HG02970 (cell line): ENCODE measurements around the gene RIOK2.
"Not testable (repeated sequence)": the region's sequence is repeated elsewhere in the genome, so short reads cannot be mapped to it uniquely, and the experiment has no call there.

Experiments used
- ATAC-seq: cut with Tn5 transposase; IDR thresholded peaks from one replicate; pipeline ENCODE4 v1.9.1; 2021; ENCODE audit warnings: mild to moderate bottlenecking, moderate library complexity, moderate number of reproducible peaks; ENCODE audit not compliant: unreplicated experiment, low FRiP score

The RIOK2 gene

DNA sequence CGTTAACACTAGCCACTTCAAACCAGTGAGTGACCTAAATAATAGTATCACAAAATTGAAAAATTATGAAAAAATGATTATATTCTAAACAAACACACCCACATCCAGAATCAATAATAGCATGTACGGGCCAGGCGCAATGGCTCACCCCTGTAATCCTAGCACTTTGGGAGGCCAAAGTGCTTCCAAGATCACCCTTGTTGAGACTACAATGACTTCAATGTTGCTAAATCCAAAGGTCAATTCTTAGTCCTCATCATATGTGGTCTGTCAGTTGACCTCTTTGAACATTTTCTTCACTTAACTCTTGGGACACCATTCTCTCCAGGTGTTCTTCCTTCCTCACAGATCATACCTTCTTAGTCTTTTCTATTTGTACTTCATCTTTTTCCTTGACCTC lies 11.3 kb downstream of the RIOK2 start:
- no peak for ATAC-seq

DNA sequence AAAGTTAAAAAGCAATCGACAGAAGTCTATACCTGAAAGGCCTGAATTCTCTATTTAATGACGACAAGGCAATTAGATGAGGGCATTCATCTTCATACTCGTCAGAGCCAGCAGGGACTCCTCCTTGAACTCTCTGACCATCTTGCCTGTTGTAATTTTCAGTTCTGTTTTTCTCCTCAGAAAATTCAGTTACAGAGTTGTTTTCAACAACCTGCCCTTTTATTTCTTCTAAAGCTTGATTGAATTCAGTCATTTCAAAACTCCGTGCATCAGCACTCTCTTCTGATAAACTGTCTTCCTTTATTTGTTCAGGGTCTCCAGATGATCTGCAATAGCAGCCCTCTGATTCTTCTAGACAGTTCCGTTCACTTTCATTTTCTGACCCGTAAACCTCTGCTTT lies 15.6 kb downstream of the RIOK2 start:
- ATAC-seq = no peak

DNA sequence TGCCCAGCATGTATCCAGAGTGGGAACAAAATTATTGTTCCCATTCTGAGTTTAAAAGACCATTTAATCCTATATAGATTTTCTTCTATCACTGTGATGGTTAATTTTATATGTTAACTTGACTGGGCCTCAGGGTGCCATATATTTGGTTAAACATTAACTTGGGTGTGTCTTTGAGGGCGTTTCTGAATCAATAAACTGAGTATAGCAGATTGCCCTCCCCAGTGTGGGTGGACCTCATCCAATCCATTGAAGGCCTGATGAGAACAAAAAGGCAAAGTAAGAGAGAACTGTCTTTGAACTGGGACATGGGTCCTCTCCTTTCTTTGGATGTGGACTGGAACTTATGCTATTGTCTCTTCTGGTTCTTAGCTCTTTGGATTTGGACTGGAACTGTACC lies 17.3 kb downstream of the RIOK2 start:
- no peak for ATAC-seq

DNA sequence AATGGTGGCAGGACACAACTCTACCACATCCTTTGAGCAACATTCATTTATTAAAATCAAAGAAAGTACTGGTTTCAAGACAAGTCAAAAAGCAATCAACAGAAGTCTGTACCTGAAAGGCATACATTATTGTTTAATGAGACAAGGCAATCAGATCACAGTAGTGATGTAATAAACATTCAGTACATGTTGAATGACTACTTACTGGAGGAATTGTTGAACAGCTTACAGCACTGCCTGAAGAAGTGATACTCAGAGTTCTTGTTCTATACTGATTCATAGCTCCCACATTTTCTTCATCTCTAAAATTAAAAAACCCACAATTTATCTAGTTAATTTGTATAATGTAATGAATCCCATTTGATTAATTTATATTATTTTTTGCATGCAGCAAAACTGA lies 18.2 kb downstream of the RIOK2 start:
- ATAC-seq = no peak

DNA sequence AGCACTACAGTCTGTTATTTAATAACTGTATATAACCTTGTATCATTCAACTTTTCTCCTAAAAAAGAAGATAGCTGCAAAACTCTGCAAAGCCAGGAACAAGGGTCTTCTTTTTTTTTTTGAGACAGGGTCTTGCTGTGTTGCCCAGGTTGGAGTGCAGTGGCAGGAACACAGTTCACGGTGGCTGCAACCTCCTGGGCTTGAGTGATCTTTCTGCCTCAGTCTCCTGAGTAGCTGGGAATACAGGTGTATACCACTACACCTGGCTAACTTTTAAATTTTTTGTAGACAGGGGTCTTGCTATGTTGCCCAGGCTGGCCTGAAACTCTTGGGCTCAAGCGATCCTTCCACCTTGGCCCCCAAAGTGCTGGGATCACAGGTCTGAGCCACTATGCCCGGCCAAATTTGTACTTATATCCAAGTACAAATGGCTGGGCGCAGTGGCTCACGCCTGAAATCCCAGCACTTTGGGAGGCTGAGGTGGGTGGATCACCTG lies 19.2 kb downstream of the RIOK2 start:
- no peak for ATAC-seq

DNA sequence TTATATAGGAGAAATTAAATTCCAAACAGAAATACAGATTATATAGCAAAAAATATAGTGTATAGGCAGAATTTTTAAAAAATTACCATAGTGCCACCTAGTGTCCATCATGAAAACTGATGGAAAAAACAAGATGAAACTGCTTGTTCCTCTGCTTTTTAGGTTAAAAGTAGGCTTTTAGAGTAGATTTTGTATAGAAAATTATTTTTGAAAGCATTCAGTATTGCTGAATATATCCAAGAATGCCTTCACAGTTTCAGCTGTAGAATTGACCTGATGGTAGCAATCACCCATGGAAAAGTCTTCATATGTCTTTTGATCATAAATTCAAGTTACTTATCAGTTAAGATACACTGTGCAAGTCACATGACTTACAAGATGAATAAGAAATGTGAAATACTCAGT lies 19.7 kb downstream of the RIOK2 start:
- no peak for ATAC-seq

DNA sequence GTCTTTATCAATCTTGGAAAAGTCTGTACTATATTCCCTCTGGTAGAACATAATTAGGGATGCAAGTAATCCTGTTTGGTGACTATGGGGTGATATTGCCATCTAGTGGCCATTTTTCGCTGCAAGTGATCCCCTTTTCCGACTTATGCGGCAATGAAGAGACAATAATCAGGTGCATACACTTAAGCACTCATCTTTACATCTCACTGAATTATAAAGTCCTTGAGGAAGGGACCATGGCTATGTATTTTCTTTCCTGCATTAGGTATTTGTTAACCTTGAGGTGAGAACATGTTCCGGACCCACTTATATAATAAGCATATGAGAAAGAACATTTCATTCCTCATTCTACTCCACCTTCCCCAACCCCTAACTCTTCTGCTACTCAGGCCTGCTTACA lies 21.0 kb downstream of the RIOK2 start:
- ATAC-seq = no peak

DNA sequence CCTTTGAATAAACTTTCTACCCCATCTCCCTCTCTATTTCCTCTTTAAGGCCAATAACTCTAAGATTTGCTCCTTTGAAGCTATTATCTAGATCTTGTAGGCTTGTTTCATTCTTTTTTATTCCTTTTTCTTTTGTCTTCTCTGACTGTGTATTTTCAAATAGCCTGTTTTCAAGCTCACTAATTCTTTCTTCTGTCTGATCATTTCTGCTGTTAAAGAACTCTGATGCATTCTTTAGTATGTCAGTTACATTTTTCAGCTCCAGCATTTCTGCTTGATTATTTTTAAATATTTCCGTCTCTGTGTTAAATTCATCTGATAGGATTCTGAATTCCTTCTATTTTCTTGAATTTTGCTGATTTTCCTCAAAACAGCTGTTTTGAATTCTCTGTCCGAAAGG lies 25.4 kb downstream of the RIOK2 start:
- no peak for ATAC-seq

DNA sequence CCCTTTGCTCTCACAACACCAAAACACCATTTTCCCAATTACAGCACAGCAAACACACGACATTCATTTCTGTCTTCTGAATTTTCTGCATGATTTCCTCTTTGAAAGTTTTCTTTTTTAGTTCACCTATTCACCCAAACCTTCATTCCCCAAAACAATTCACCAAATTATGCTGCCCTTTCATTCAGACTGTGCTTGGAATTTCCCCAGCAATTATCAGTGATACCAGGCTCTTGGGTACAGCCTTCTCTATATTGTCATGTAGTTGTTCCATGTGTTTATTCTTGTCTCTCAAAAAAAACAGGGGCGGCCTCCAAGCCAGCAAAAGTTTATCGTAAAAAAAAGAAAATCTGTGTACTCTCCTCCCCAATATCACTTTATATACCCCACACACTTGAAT lies 31.7 kb downstream of the RIOK2 start:
- ATAC-seq = no peak

GRCh38 chr5:97150401-97150800 lies 32.6 kb downstream of the RIOK2 start:
- ATAC-seq = no peak

GRCh38 chr5:97149709-97150108 lies 33.3 kb downstream of the RIOK2 start:
- no peak for ATAC-seq

DNA sequence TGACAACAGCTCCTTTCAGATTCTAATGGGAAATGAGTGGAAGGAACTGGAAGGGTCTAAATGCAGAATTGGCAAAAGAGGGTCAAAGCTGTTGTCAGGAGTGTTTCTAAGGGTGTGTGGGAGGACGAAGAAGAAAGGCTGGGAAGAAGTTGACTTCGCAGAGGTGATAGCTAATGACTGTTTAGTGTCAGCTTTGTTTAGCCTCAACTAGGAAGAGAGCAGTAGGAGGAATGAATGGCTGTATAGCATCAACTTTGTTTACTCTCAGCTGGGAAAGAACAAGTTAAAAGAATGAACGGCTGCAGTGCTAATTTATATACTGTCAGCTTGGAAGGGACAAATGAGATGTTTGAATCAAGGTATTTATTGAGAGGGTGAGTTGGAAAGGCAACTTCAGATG lies 34.8 kb downstream of the RIOK2 start:
- no peak for ATAC-seq

DNA sequence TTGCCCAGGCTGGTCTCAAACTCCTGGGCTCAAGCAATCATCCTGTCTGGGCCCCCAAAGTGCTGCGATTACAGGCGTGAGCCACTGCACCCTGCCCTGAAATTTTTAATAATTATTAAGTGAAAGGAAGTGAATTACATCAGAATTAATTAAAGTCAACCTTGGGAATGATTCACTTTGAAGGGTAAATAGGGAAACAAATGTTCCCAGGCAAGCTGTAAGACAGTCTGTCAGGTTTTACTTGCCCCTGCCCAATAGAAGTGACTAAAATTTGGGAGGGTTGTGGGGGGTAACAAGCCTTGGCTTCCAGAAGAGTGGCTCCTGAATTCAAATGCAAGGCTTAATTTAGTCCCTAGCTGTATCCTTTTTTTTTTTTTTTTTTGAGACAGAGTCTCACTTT lies 39.3 kb downstream of the RIOK2 start:
- no peak for ATAC-seq

DNA sequence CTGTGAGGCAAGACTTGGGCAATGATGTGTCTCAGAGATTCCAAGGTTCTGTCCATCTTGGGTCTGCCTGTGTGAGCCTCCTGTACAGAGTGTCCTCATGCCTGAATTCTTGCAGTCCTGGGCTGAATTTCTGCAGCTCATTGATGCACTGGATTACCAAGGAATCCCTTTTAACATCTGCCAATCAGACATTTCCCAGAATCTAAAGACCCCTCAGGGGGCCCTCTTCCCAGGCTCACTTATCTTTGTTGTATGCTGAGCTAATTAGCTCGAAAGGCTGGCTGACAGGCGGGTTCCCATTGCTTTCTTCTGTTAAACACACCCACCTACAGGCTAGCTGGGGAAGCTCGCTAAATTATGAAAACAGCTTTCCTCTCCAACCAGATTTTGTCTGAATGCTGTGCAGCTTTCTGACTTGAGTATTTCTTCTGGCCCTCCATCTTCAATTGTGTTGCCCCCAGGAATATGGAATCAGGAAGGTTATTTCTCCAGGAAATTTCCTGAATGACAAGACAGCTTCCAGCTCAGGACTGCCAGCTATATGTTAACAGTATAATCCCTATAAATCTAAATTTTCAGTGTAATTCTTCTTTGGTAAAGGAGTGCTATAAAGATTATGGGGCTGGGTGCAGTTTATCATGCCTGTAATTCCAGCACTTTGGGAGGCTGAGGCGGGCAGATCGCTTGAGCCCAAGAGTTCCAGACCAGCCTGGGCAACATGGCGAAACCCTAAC lies 40.4 kb downstream of the RIOK2 start, which contains the start of gene LIX1:
LIX1 (minus strand) TSS at position 91 of the 734 bp plus-strand sequence; CDS start at position 56, 35 bp downstream.
- ATAC-seq = no peak

- no peak for ATAC-seq
Observed at GRCh38 chr5:97141539-97141938, 41.5 kb downstream of the RIOK2 start.

DNA sequence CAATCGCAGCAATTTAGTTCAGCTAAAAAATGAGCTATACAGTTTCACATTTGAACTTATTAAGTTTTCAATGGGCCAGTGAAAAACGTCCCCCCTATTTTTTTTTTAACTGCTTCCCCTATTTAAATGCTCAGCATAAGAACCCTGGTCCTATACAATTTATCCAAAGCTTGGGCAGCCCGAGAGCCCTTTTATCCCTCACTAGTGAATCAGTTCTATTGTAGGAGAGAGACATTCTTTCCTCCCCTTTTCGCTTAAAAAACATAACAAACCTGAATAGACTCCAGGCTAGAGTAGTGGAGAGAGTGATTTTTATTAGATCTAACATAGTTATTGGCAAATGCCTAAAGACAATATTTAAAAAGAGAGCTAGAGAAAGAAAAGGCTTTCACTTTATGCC lies 42.0 kb downstream of the RIOK2 start:
- ATAC-seq = no peak

- not testable (repeated sequence) for ATAC-seq
Observed at GRCh38 chr5:97140250-97140649, 42.8 kb downstream of the RIOK2 start.

DNA sequence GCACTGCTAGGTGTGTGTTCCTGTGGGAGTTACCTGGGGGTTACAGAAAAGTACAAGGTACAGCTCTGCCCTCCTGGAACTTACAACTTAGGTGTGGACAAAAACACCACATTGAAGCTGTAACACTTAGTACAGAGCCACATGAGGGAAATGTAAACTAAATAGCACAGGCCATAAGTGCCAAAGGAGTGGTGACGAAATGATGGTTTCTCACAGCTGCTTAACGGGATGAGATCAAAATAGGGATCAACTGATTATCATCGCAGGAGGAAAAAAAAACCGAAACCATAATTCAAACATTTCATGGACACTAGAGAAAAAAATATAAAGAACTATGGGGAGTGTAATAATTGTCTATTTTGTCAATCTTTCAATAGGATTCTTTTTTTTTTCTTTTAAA lies 46.6 kb downstream of the RIOK2 start:
- ATAC-seq = no peak

DNA sequence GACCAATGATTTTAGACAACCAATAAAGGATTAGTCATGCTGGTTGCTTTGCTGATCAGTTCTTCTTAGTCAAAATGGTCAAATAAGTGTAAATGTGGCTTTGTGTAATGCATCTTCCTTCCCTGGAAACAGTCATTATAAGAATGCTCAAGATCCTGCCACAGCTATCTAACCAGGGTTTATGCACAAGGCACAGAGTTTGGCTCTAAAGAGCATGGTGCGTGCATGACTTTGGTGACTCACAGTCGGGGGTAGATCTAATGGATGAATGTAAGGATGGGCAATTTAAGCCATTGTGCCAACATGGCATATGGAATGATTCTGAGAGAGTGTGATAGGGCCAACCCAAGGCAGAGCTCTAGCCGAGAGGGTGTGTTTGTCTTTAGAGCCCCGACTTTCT lies 47.2 kb downstream of the RIOK2 start:
- ATAC-seq = no peak

DNA sequence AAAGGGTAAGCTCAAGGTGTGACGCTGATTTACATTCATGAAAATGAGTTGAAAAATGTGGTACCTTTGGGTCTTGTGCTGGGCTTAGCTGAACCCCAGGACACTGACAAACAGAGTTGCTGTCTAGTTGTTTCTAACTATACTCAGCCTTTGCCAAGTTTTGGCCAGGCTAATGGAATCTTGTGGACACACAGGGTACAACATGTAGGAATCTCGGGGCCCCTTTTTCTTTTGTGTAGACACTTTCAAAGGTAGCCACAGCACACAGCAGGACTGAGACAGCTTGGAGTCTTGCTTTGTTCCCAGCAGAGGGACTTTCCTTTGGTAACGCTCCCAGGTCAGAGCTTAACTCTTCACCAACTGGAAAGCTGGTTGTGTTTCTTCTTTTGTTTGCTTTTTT lies 48.4 kb downstream of the RIOK2 start:
- no peak for ATAC-seq

GRCh38 chr5:97133101-97133500 lies 49.9 kb downstream of the RIOK2 start:
- ATAC-seq = no peak

- ATAC-seq = no peak
Observed at GRCh38 chr5:97131921-97132320, 51.1 kb downstream of the RIOK2 start.
